Progenitor cell of endocrine pancreas (in vitro differentiated cells): ENCODE results near the gene PIP5K1C. TPM values are rescaled to one million over a fixed set of nuclear protein-coding genes. Genes with fewer than 3 reads are reported as not detected.

Experiments
- DNase-seq: peaks from one replicate; pipeline ENCODE4 v3.0.0; 2021; ENCODE audit warnings: low spot score; ENCODE audit not compliant: unreplicated experiment
- H3K27ac Mint-ChIP-seq: 2 replicates; pipeline ENCODE4 v1.8.0; 2021; ENCODE audit warnings: mild to moderate bottlenecking, moderate library complexity, mixed read lengths
- H3K27me3 Mint-ChIP-seq: 2 replicates; pipeline ENCODE4 v1.8.0; 2021; ENCODE audit warnings: mixed read lengths
- H3K36me3 Mint-ChIP-seq: 2 replicates; pipeline ENCODE4 v1.8.0; 2022; ENCODE audit warnings: mixed read lengths; ENCODE audit not compliant: insufficient read depth
- H3K4me1 Mint-ChIP-seq: 2 replicates; pipeline ENCODE4 v1.8.0; 2021; ENCODE audit warnings: low read depth, mixed read lengths
- H3K4me3 Mint-ChIP-seq: 2 replicates; pipeline ENCODE4 v1.8.0; 2021; ENCODE audit warnings: low read depth, mild to moderate bottlenecking, moderate library complexity, mixed read lengths
- H3K9me3 Mint-ChIP-seq: 2 replicates; pipeline ENCODE4 v1.8.0; 2021; ENCODE audit warnings: low read depth, mixed read lengths
- CTCF ChIP-seq: fragments of 200-600 bp; sonication (generic); IDR thresholded peaks from one replicate; pipeline ENCODE4 v1.5.0; 2021; ENCODE audit warnings: antibody characterized with exemption, mild to moderate bottlenecking; ENCODE audit not compliant: unreplicated experiment
- total RNA-seq: library from RNA; stranded (reverse); gene quantifications from 2 replicates; pipeline ENCODE4 v1.2.1, GENCODE V29; 2021

The PIP5K1C gene
- total RNA-seq, 1 donor from 2014 or later = 51.7 TPM

GRCh38 chr19:3663838-3664237 lies 36.4 kb downstream of the PIP5K1C start:
- no peaks in the 10 kb centered on the region for H3K4me1 Mint-ChIP-seq
- H3K36me3 Mint-ChIP-seq = peaks cover 13% of the 10 kb centered on the region
- H3K9me3 Mint-ChIP-seq = no peaks in the 10 kb centered on the region
- no peak overlapping the region for H3K4me3 Mint-ChIP-seq
- no peaks in the 10 kb centered on the region for H3K27me3 Mint-ChIP-seq
- no peak for DNase-seq
- no peak overlapping the region for H3K27ac Mint-ChIP-seq
- TF ChIP-seq CTCF = no peak

GRCh38 chr19:3661284-3662238 lies 38.7 kb downstream of the PIP5K1C start:
- Mint-ChIP-seq H3K9me3 (no peaks in the 10 kb centered on the region), H3K4me3 (no peak overlapping the region), H3K4me1 (no peaks in the 10 kb centered on the region), H3K36me3 (peaks cover 20% of the 10 kb centered on the region), H3K27me3 (no peaks in the 10 kb centered on the region), H3K27ac (no peak overlapping the region)
- no peak for TF ChIP-seq CTCF
- no peak for DNase-seq

- H3K4me1 Mint-ChIP-seq = no peaks in the 10 kb centered on the region
- H3K27ac Mint-ChIP-seq = no peak overlapping the region
- no peak for DNase-seq
- no peak overlapping the region for H3K4me3 Mint-ChIP-seq
- H3K27me3 Mint-ChIP-seq = no peaks in the 10 kb centered on the region
- H3K36me3 Mint-ChIP-seq = peaks cover 18% of the 10 kb centered on the region
- no peak for TF ChIP-seq CTCF
- H3K9me3 Mint-ChIP-seq = no peaks in the 10 kb centered on the region
These were observed 39.6 kb downstream of the PIP5K1C start for GRCh38 chr19:3660493-3661219.

GRCh38 chr19:3659746-3660112 lies 40.5 kb downstream of the PIP5K1C start:
- no peaks in the 10 kb centered on the region for H3K9me3 Mint-ChIP-seq
- peaks cover 18% of the 10 kb centered on the region for H3K36me3 Mint-ChIP-seq
- H3K4me1 Mint-ChIP-seq = no peaks in the 10 kb centered on the region
- no peak for DNase-seq
- no peak for TF ChIP-seq CTCF
- H3K27me3 Mint-ChIP-seq = no peaks in the 10 kb centered on the region
- H3K27ac Mint-ChIP-seq = no peak overlapping the region
- no peak overlapping the region for H3K4me3 Mint-ChIP-seq

- DNase-seq = no peak
- no peak overlapping the region for H3K4me3 Mint-ChIP-seq
- peaks cover 18% of the 10 kb centered on the region for H3K36me3 Mint-ChIP-seq
- no peaks in the 10 kb centered on the region for H3K27me3 Mint-ChIP-seq
- H3K9me3 Mint-ChIP-seq = no peaks in the 10 kb centered on the region
- H3K27ac Mint-ChIP-seq = no peak overlapping the region
- TF ChIP-seq CTCF = no peak
- H3K4me1 Mint-ChIP-seq = no peaks in the 10 kb centered on the region
These were observed 41.2 kb downstream of the PIP5K1C start for GRCh38 chr19:3658870-3659745.
